HG02798 (cell line): ENCODE data around the gene RUNX1.

ENCODE experiments used
- ATAC-seq: cut with Tn5 transposase; IDR thresholded peaks from one replicate; pipeline ENCODE4 v1.9.1; 2021; ENCODE audit warnings: mild to moderate bottlenecking; ENCODE audit not compliant: unreplicated experiment, poor library complexity

Gene RUNX1

GRCh38 chr21:34822168-34822567, 226.9 kb downstream of the RUNX1 start:
- no peak for ATAC-seq

- ATAC-seq = no peak
These were observed 227.4 kb downstream of the RUNX1 start for GRCh38 chr21:34821717-34822116.

- no peak for ATAC-seq
These were observed 229.1 kb downstream of the RUNX1 start for GRCh38 chr21:34820051-34820450.

- ATAC-seq = no peak
These were observed 229.6 kb downstream of the RUNX1 start for GRCh38 chr21:34819357-34819999.

- ATAC-seq = no peak
These were observed 230.4 kb downstream of the RUNX1 start for GRCh38 chr21:34818662-34819158.

GRCh38 chr21:34817821-34818661, 231.1 kb downstream of the RUNX1 start:
- ATAC-seq = no peak

- ATAC-seq = no peak
These were observed 233.0 kb downstream of the RUNX1 start for GRCh38 chr21:34815831-34816705.

- no peak for ATAC-seq
These were observed 234.6 kb downstream of the RUNX1 start for GRCh38 chr21:34814529-34814951.

GRCh38 chr21:34813266-34813894, 235.7 kb downstream of the RUNX1 start:
- ATAC-seq = no peak

- no peak for ATAC-seq
These were observed 236.4 kb downstream of the RUNX1 start for GRCh38 chr21:34812504-34813265.

- ATAC-seq = no peak
These were observed 237.7 kb downstream of the RUNX1 start for GRCh38 chr21:34811368-34811767.

GRCh38 chr21:34810786-34811185, 238.3 kb downstream of the RUNX1 start:
- no peak for ATAC-seq

- ATAC-seq = no peak
These were observed 239.3 kb downstream of the RUNX1 start for GRCh38 chr21:34809822-34810221.

GRCh38 chr21:34808569-34809204, 240.4 kb downstream of the RUNX1 start:
- peak; percentile 4 for ATAC-seq

- ATAC-seq = peak; percentile 36
These were observed 241.1 kb downstream of the RUNX1 start for GRCh38 chr21:34807881-34808568.

GRCh38 chr21:34807146-34807880, 241.8 kb downstream of the RUNX1 start:
- peak; percentile 64 for ATAC-seq

GRCh38 chr21:34806423-34806822, 242.7 kb downstream of the RUNX1 start:
- ATAC-seq = no peak

- ATAC-seq = no peak
These were observed 243.9 kb downstream of the RUNX1 start for GRCh38 chr21:34805157-34805556.
